NB4 (cell line): ENCODE data around the gene VSTM1.

ENCODE experiments used
- DNase-seq: peaks from one replicate; pipeline ENCODE4 v3.0.0; 2010; ENCODE audit warnings: low read depth
- H3K4me3 ChIP-seq: one replicate; pipeline ENCODE4 v1.5.1; 2011; ENCODE audit warnings: mild to moderate bottlenecking, low read depth, low read length, moderate library complexity
- MYC ChIP-seq: IDR thresholded peaks from 2 replicates; pipeline ENCODE4 v1.6.1; 2011; ENCODE audit warnings: low read depth, low read length
- POLR2A ChIP-seq: IDR thresholded peaks from 2 replicates; pipeline ENCODE4 v1.6.1; 2011; ENCODE audit warnings: mild to moderate bottlenecking; ENCODE audit not compliant: insufficient read length; ENCODE audit errors: extremely low read depth
- TF ChIP-seq, protein P1 (sequence below): IDR thresholded peaks from one replicate; pipeline ENCODE4 v1.5.1; 2012; ENCODE audit warnings: low read depth, low read length
- TF ChIP-seq, protein P2 (sequence below): IDR thresholded peaks from 2 replicates; pipeline ENCODE4 v1.6.1; 2011; ENCODE audit warnings: low read depth, low read length

VSTM1 gene

DNA sequence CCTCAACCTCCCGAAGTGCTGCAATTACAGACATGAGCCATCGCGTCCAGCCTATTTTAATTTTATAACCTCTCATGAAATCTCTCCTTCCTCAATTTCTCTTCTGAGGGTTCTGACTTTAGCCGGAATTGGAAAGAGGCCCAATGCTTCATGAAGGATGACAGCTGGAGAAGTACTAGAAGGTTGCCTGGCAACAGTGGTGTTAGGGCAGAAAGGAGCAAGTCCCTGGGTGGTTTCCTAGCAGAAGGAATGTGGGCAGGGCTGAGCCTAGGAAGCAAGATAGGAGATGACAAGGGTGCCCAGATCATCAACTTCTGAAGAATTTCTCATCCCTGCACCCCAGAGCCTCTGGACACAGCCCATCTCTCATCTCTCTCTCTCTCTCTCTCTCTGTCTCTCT is 46.4 kb downstream of the VSTM1 start:
- TF ChIP-seq, protein P1, sequence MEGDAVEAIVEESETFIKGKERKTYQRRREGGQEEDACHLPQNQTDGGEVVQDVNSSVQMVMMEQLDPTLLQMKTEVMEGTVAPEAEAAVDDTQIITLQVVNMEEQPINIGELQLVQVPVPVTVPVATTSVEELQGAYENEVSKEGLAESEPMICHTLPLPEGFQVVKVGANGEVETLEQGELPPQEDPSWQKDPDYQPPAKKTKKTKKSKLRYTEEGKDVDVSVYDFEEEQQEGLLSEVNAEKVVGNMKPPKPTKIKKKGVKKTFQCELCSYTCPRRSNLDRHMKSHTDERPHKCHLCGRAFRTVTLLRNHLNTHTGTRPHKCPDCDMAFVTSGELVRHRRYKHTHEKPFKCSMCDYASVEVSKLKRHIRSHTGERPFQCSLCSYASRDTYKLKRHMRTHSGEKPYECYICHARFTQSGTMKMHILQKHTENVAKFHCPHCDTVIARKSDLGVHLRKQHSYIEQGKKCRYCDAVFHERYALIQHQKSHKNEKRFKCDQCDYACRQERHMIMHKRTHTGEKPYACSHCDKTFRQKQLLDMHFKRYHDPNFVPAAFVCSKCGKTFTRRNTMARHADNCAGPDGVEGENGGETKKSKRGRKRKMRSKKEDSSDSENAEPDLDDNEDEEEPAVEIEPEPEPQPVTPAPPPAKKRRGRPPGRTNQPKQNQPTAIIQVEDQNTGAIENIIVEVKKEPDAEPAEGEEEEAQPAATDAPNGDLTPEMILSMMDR = no peak
- TF ChIP-seq, protein P2, sequence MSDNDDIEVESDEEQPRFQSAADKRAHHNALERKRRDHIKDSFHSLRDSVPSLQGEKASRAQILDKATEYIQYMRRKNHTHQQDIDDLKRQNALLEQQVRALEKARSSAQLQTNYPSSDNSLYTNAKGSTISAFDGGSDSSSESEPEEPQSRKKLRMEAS = no peak
- TF ChIP-seq MYC (no peak), POLR2A (no peak)
- no peak for DNase-seq
- no peak overlapping the region for H3K4me3 ChIP-seq

DNA sequence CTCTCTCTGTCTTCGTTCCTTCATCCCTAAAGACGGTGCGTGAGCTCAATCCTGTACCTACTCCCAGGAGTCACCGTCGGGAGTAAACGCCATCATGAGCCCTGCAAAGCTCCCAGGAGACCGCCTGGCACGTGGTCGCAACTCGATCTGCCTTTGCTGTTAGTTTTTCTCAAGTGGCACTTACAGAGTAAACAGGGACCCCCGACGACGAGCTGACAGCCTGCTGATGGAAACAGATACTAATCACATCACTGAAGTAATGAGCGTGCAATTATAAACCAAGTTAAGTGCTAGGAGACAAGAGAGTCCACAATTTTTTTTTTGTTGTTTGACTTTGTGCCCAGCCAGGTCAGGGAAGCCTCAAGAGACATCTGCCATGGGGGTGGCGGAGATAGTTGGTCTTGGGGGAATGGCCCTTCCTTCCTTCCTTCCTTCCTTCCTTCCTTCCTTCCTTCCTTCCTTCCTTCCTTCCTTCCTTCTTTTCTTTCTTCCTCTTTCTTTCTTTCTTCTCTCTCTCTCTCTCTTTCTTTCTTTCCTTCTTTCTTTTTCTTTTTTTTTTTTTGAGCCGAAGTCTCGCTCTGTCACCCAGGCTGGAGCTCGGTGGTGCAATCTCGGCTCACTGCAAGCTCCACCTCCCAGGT is 48.7 kb downstream of the VSTM1 start:
- no peak overlapping the region for H3K4me3 ChIP-seq
- TF ChIP-seq, protein P1 = no peak
- TF ChIP-seq MYC (no peak), POLR2A (no peak)
- TF ChIP-seq, protein P2 = no peak
- DNase-seq = no peak

DNA sequence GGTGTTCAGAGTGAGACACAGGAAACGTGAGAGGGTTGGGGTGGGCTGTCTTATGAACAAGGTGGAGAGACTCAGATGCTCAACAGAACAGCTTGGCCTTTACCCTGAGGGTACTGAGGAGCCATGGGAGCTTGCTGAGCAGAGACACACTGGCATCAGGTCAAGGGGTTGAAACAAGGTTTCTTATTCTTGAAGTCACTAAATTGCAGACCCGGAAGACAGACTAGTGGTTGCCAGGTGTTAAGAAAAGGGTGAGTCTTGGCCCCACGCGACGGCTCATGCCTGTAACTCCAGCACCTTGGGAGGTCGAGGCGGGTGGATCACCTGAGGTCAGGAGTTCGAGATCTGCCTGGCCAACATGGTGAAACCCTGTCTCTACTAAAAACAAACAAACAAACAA is 49.8 kb downstream of the VSTM1 start:
- DNase-seq = no peak
- TF ChIP-seq, protein P1 = no peak
- no peak for TF ChIP-seq POLR2A
- TF ChIP-seq, protein P2 = no peak
- no peak overlapping the region for H3K4me3 ChIP-seq

DNA sequence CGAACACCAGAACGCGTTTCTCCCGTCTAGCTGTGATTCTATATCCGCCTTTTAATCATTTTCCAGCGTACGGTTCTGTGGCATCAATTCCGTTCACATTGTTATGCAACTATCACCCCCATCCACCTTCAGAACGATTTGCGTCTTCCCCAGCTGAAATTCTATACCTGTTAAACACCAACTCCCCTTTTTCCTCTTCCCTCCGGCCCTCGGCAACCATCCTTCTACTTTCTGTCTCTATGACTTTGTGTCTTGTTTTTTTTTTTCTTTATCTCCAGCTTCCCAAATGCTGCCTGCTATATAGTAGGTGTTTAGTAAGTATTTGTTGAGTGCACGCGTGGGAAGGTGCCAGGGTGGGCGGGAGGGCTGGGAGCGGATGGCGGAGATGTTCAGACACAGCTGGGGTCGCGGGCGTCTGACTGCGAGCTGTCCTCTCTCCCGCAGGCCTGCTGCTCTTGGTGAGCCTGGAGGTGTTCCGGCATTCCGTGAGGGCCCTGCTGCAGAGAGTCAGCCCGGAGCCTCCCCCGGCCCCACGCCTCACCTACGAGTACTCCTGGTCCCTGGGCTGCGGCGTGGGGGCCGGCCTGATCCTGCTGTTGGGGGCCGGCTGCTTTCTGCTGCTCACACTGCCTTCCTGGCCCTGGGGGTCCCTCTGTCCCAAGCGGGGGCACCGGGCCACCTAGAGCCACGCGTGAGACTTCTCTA is 52.0 kb downstream of the VSTM1 start:
- H3K4me3 ChIP-seq = no peak overlapping the region
- no peak for DNase-seq
- TF ChIP-seq, protein P1 = no peak
- no peak for TF ChIP-seq MYC

DNA sequence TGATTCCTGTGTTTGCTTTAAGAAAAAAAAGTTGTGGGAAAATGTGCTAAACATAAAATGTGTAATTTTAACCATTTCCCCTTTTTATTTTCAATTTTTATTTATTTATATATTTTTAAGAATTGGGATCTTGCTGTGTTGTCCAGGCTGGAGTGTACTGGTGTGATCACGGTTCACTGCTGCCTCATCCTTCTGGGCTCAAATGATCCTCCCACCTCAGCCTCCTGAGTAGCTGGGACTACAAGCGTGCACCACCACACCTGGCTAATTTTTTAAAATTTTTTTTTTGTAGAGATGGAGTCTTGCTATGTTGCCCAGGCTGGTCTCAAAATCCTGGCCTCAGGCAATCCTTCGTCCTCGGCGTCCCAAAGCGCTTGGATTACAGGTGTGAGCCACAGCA is 53.2 kb downstream of the VSTM1 start:
- no peak for TF ChIP-seq POLR2A
- no peak for DNase-seq
- H3K4me3 ChIP-seq = no peak overlapping the region

DNA sequence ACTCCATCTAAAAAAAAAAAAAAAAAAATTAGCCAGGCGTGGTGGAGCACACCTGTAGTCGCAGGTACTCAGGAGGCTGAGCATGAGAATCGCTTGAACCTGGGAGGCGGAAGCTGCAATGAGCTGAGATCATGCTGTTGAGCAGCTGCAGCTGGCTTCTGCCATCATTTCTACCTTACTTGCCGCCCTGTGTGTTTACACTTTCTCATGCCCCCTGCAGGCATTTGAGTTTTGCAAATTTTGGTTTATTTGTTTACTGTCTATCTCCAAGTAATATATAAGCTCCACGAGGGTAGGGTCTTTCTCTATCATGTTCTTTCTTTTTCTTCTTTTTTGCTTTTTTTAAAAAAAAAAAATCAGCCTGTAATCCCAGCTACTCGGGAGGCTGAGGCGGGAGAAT is 54.3 kb downstream of the VSTM1 start:
- no peak for TF ChIP-seq POLR2A
- TF ChIP-seq, protein P1 = no peak
- TF ChIP-seq, protein P2 = no peak
- no peak for TF ChIP-seq MYC
- no peak for DNase-seq
- no peak overlapping the region for H3K4me3 ChIP-seq
